Tibial artery (tissue), 4 donors: ENCODE results near the gene BUD31.
"Not testable (repeated sequence)": the region's sequence is repeated elsewhere in the genome, so short reads cannot be mapped to it uniquely, and the experiment has no call there.

Experiments used
- DNase-seq, 2 donors: peaks; one replicate each; pipeline ENCODE4 v3.0.0-alpha.2; 2019
- H3K27ac ChIP-seq, 2 donors: fragments of 200-600 bp; sonication (generic) in 1 of 2; 1 replicate in 1 of 2; 2 replicates in 1 of 2; pipeline ENCODE4 v1.5.1; 2018 to 2019; ENCODE audit warnings: mild to moderate bottlenecking in 1 of 2
- H3K27me3 ChIP-seq, 2 donors: fragments of 200-600 bp; sonication (generic) in 1 of 2; one replicate each; pipeline versions ENCODE4 v1.5.1 to v1.6.0; 2016 to 2019
- H3K36me3 ChIP-seq, 3 donors: fragments of 200-600 bp; sonication (generic) in 2 of 3; one replicate each; pipeline ENCODE4 v1.5.1; 2016 to 2019; ENCODE audit warnings: mild to moderate bottlenecking in 2 of 3
- H3K4me1 ChIP-seq, 4 donors: fragments of 200-600 bp; sonication (generic) in 2 of 4; 1 replicate in 3 of 4; 2 replicates in 1 of 4; pipeline ENCODE4 v1.5.1; 2016 to 2019
- H3K4me3 ChIP-seq, 2 donors: fragments of 200-600 bp; sonication (generic) in 1 of 2; 1 replicate in 1 of 2; 2 replicates in 1 of 2; pipeline ENCODE4 v1.5.1; 2018 to 2019; ENCODE audit warnings: mild to moderate bottlenecking in 2 of 2
- H3K9me3 ChIP-seq, 3 donors: fragments of 200-600 bp; sonication (generic) in 1 of 3; one replicate each; pipeline ENCODE4 v1.5.1; 2016 to 2019
- intact Hi-C: fragments of 100-400 bp; cut with DNase I; formaldehyde crosslinking; loops from one replicate; pipeline ENCODE4 v1.15.0; 2023; ENCODE audit warnings: low total_unique reads
- TF ChIP-seq, protein P1 (sequence below), 2 experiments: fragments of 200-600 bp in 1 of 2; fragments of 450-650 bp in 1 of 2; IDR thresholded peaks; one replicate each; pipeline ENCODE4 v1.5.1; 2017 to 2019; ENCODE audit warnings: antibody characterized with exemption in 2 of 2, mild to moderate bottlenecking in 1 of 2, moderate library complexity in 1 of 2

Gene BUD31

GRCh38 chr7:99379693-99380031 is 29.1 kb upstream of the BUD31 start:
- H3K27ac ChIP-seq = peak overlapping the region; percentile 84 to 86
- DNase-seq, H3K27me3 ChIP-seq, H3K9me3 ChIP-seq, intact Hi-C loops: not testable (repeated sequence)
- peaks cover 0 to 42% (median 36%) of the 10 kb centered on the region in 4 donors for H3K4me1 ChIP-seq
- peak overlapping the region; percentile 21 to 33 for H3K4me3 ChIP-seq
- TF ChIP-seq, protein P1, sequence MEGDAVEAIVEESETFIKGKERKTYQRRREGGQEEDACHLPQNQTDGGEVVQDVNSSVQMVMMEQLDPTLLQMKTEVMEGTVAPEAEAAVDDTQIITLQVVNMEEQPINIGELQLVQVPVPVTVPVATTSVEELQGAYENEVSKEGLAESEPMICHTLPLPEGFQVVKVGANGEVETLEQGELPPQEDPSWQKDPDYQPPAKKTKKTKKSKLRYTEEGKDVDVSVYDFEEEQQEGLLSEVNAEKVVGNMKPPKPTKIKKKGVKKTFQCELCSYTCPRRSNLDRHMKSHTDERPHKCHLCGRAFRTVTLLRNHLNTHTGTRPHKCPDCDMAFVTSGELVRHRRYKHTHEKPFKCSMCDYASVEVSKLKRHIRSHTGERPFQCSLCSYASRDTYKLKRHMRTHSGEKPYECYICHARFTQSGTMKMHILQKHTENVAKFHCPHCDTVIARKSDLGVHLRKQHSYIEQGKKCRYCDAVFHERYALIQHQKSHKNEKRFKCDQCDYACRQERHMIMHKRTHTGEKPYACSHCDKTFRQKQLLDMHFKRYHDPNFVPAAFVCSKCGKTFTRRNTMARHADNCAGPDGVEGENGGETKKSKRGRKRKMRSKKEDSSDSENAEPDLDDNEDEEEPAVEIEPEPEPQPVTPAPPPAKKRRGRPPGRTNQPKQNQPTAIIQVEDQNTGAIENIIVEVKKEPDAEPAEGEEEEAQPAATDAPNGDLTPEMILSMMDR (IDR thresholded peaks at IDR 0.05) = peak in 1 of 2 experiments; percentile 3
- peaks cover 0 to 17% (median 14%) of the 10 kb centered on the region in 3 donors for H3K36me3 ChIP-seq

DNA sequence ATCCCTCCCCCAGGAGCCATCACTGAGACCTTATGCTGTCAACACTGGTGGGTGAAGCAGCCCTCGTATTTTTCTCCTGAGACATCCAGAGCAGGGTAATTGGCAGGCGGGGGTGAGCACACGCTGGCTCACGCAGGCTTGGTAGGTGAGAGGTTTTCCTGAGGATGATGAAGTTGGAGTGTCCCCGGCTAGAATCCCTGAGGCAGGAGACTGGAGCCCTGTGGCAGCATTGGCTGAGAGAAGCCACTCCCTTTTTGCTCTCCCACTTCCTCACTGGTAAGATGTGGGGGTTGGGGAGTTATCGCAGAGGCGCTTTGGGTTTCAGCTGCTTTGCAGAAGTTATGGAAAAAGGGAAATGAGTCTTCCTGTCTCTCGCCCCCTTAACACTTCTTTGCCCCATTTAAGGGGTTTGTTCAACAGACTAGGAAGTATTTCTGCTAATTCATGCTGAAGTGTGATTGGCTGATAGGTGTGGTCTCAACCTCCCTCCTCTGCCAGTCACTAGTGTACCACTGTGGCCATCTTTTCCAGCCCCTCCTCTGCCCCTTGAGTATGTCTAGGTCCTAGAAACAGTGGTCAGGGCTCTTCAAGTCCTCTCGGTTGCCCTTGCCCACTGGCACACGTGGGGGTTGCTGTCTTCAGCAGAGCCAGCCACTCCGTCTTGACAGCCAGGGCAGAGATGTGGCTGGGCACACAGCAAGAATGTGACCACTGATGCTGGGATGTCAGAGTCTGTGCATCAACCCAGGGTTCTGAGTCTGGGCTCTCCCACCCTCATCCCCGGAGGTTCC is 28.5 kb upstream of the BUD31 start:
- Histone ChIP-seq H3K4me1 (peaks cover 0 to 42% (median 36%) of the 10 kb centered on the region in 4 donors), H3K9me3 (no peaks in the 10 kb centered on the region), H3K4me3 (peak overlapping the region; percentile 21 to 33), H3K36me3 (peaks cover 0 to 17% (median 14%) of the 10 kb centered on the region in 3 donors), H3K27ac (peak overlapping the region; percentile 84 to 86), H3K27me3 (no peaks in the 10 kb centered on the region)
- DNase-seq = peak in 1 of 2 donors; percentile 54
- intact Hi-C loops = no loop called here
- TF ChIP-seq, protein P1 (IDR thresholded peaks at IDR 0.05) = no peak

DNA sequence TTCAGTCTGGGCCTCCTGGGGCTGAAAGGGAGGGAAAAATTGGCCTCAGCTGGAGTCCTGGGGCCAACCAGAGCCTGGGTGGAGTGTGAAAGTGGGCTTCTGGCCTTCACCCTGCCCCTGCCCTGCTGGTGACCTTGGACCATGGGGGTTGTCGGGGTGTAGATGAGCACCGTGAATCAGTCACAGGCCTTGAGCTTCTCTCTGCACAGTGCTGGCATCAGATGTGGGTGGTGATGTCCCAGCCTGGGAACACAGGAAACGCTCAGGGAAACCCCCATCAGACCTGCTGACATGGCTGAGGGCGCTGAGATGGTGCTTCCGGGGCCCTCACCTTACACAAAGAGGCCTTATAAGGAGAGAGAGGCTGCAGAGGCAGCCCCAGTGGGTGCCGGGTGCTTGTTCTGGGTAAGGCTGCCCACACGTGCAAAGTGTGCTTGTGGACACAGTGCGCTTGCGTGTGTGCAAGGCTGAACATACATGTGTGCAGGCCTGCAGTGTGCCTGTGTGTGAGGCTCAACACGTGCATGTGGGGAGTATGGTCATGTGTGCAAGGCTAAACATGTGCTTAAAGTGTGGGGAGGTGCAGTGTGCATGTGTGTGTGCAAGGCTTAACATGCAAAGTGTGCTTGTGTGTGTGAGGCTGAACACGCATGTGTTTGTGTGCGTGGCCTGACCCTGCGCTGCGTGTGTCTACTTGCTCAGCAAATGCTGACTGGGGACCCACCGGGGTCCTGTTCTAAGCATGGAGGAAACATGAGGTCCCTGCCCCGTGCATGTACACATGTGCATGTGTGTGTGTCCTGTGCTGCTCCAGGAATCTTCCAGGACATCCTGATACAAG is 27.7 kb upstream of the BUD31 start:
- DNase-seq = peak in 1 of 2 donors; percentile 36
- peaks cover 0 to 34% (median 29%) of the 10 kb centered on the region in 4 donors for H3K4me1 ChIP-seq
- H3K4me3 ChIP-seq = peak overlapping the region in 1 of 2 donors; percentile 33
- TF ChIP-seq, protein P1 (IDR thresholded peaks at IDR 0.05) = no peak
- intact Hi-C loops = no loop called here
- no peaks in the 10 kb centered on the region for H3K9me3 ChIP-seq
- peak overlapping the region; percentile 84 to 86 for H3K27ac ChIP-seq
- H3K27me3 ChIP-seq = no peaks in the 10 kb centered on the region
- peaks cover 0 to 24% (median 19%) of the 10 kb centered on the region in 3 donors for H3K36me3 ChIP-seq

GRCh38 chr7:99381664-99382075 is 27.1 kb upstream of the BUD31 start:
- no peak overlapping the region for H3K4me3 ChIP-seq
- H3K27ac ChIP-seq = no peak overlapping the region
- TF ChIP-seq, protein P1 (IDR thresholded peaks at IDR 0.05) = no peak
- no peaks in the 10 kb centered on the region for H3K9me3 ChIP-seq
- no peak for DNase-seq
- H3K27me3 ChIP-seq = no peaks in the 10 kb centered on the region
- peaks cover 3 to 31% (median 25%) of the 10 kb centered on the region in 3 donors for H3K36me3 ChIP-seq
- peaks cover 0 to 33% (median 28%) of the 10 kb centered on the region in 4 donors for H3K4me1 ChIP-seq
- intact Hi-C loops = no loop called here

GRCh38 chr7:99383203-99383602 is 25.6 kb upstream of the BUD31 start:
- no peak for DNase-seq
- Histone ChIP-seq H3K27me3 (no peaks in the 10 kb centered on the region), H3K4me3 (no peak overlapping the region), H3K36me3 (peaks cover 18 to 38% (median 26%) of the 10 kb centered on the region in 3 donors), H3K9me3 (no peaks in the 10 kb centered on the region), H3K27ac (no peak overlapping the region), H3K4me1 (peaks cover 0 to 33% (median 28%) of the 10 kb centered on the region in 4 donors)
- TF ChIP-seq, protein P1 (IDR thresholded peaks at IDR 0.05) = no peak
- intact Hi-C loops = no loop called here
